Ishikawa (cell line): Measurements from ENCODE around the gene MRPS6.

Experiments used
- CEBPB ChIP-seq: IDR thresholded peaks from 2 replicates; pipeline ENCODE4 v1.6.1; 2012
- CREB1 ChIP-seq: IDR thresholded peaks from 2 replicates; pipeline ENCODE4 v1.6.1; 2012; ENCODE audit warnings: low read depth
- EGR1 ChIP-seq: IDR thresholded peaks from 2 replicates; pipeline ENCODE4 v1.6.1; 2012
- EP300 ChIP-seq: IDR thresholded peaks from 2 replicates; pipeline ENCODE4 v1.6.1; 2012; ENCODE audit warnings: borderline replicate concordance
- FOXM1 ChIP-seq: IDR thresholded peaks from 2 replicates; pipeline ENCODE4 v1.6.1; 2012; ENCODE audit warnings: low read depth, borderline replicate concordance
- NFIC ChIP-seq: IDR thresholded peaks from 2 replicates; pipeline ENCODE4 v1.6.1; 2012
- RAD21 ChIP-seq: IDR thresholded peaks from 2 replicates; pipeline ENCODE4 v1.6.1; 2012; ENCODE audit warnings: low read depth
- REST ChIP-seq: IDR thresholded peaks from 2 replicates; pipeline ENCODE4 v1.6.1; 2012; ENCODE audit warnings: low read depth, mild to moderate bottlenecking
- TAF1 ChIP-seq: IDR thresholded peaks from 2 replicates; pipeline ENCODE4 v1.6.1; 2012; ENCODE audit warnings: low read depth, mild to moderate bottlenecking
- TCF12 ChIP-seq: IDR thresholded peaks from 2 replicates; pipeline ENCODE4 v1.6.1; 2012; ENCODE audit warnings: low read depth
- TEAD4 ChIP-seq: IDR thresholded peaks from 2 replicates; pipeline ENCODE4 v1.6.1; 2012
- YY1 ChIP-seq: IDR thresholded peaks from 2 replicates; pipeline ENCODE4 v1.6.1; 2012; ENCODE audit warnings: low read depth
- ZBTB7A ChIP-seq: IDR thresholded peaks from 2 replicates; pipeline ENCODE4 v1.6.1; 2012; ENCODE audit warnings: low read depth
- TF ChIP-seq, protein P1 (sequence below): IDR thresholded peaks from 2 replicates; pipeline ENCODE4 v1.6.1; 2012
- TF ChIP-seq, protein P2 (sequence below): IDR thresholded peaks from 2 replicates; pipeline ENCODE4 v1.6.1; 2012

Gene MRPS6

DNA sequence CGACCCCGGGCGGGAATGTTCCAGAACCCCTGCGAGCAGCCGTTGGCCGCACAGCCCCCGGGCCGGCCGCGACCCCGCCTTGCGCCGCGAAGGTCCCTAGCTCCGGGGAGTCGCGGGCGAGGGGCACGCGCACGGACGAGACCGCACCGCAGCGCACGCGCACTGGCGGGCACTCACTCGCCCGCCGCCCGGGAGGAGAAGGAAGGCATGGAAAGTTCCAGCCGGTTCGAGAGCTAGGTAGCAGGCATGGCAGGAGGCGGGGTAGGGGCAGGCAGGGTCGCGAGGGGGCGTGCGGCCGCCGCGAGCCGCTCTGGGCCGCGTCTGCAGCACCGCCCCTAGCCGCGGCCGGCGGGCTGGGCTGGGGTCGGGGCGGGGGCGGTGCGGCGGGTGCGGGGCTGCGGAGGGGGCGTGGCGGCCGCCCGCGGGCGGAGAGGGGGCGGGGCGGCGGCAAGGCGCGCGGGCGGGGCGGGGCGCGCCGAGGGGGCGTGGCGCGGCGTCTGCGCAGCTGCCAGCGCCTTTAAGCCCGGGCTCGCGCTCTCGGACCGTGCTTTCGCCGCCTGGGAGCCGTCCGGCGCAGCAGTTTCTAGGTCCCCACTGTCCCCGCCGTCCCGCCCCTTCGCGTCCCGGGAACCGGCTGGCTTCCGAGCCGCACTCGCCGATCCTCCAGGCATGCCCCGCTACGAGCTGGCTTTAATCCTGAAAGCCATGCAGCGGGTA, at the start of gene MRPS6, which contains the start of gene SLC5A3:
Gene MRPS6, plus strand, starts transcription at position 547 of the 717 bp plus-strand sequence. Its CDS starts 123 bp downstream, at position 670.
Gene SLC5A3, plus strand, starts transcription at position 547 of the 717 bp plus-strand sequence. CDS start 21,621 bp downstream, outside the sequence.
- 0 out of 2 replicates have a peak, but pooled peaks have one; percentile 66 for TF ChIP-seq ZBTB7A
- no peak for TF ChIP-seq CEBPB
- no peak for TF ChIP-seq CREB1
- TF ChIP-seq EGR1: no peak
- peak; percentile 78 for TF ChIP-seq TAF1
- no peak for TF ChIP-seq NFIC
- TF ChIP-seq, protein P1, sequence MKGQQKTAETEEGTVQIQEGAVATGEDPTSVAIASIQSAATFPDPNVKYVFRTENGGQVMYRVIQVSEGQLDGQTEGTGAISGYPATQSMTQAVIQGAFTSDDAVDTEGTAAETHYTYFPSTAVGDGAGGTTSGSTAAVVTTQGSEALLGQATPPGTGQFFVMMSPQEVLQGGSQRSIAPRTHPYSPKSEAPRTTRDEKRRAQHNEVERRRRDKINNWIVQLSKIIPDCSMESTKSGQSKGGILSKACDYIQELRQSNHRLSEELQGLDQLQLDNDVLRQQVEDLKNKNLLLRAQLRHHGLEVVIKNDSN: peak; percentile 26; the same call in 1 of the 2 replicates
- TF ChIP-seq EP300: no peak
- no peak for TF ChIP-seq FOXM1
- TF ChIP-seq YY1: no peak
- TF ChIP-seq REST: no peak
- peak; percentile 36; the same call in 1 of the 2 replicates for TF ChIP-seq TCF12
- TF ChIP-seq, protein P2, sequence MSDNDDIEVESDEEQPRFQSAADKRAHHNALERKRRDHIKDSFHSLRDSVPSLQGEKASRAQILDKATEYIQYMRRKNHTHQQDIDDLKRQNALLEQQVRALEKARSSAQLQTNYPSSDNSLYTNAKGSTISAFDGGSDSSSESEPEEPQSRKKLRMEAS: peak; percentile 70
- no peak for TF ChIP-seq TEAD4
- TF ChIP-seq RAD21: no peak

GRCh38 chr21:34023691-34024373, 49.5 kb upstream of the MRPS6 start:
- no peak for TF ChIP-seq EGR1
- no peak for TF ChIP-seq TAF1
- TF ChIP-seq RAD21: no peak
- TF ChIP-seq CREB1: no peak
- TF ChIP-seq YY1: no peak
- TF ChIP-seq TEAD4: no peak
- TF ChIP-seq FOXM1: no peak
- TF ChIP-seq, protein P1: no peak
- TF ChIP-seq EP300: no peak
- no peak for TF ChIP-seq ZBTB7A
- TF ChIP-seq NFIC: no peak
- TF ChIP-seq, protein P2: no peak

- no peak for TF ChIP-seq TCF12
- TF ChIP-seq REST: no peak
- TF ChIP-seq, protein P1: no peak
- no peak for TF ChIP-seq YY1
- TF ChIP-seq NFIC: no peak
- TF ChIP-seq EP300: no peak
- no peak for TF ChIP-seq CEBPB
- TF ChIP-seq TEAD4: no peak
- TF ChIP-seq FOXM1: no peak
- no peak for TF ChIP-seq CREB1
- no peak for TF ChIP-seq ZBTB7A
- TF ChIP-seq TAF1: no peak
- no peak for TF ChIP-seq EGR1
- TF ChIP-seq RAD21: no peak
- TF ChIP-seq, protein P2: no peak
These were observed 49.0 kb upstream of the MRPS6 start for GRCh38 chr21:34024374-34024693.

- no peak for TF ChIP-seq NFIC
These were observed 45.5 kb upstream of the MRPS6 start for GRCh38 chr21:34027721-34028461.
